ENCODE data around the gene IDH1.
"Not testable (repeated sequence)": the region's sequence is repeated elsewhere in the genome, so short reads cannot be mapped to it uniquely, and the experiment has no call there.

Gene IDH1

DNA sequence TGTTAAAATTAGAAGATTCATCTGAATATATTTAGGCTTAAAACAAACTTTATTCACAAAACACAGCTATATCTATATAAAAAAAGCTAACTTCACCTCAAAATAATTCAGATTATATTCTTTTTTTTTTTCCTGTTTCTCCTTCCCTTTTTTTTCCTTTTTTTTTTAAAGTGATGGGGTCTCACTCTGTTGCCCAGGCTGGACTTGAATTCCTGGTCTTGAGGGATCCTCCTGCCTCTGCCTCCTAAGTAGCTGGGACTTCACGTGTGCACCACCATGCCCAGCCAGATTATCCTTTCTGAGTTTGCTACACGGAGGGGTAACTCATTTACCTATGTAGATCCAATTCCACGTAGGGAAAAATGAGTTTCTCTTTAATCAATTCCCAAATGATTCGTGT lies 3.8 kb downstream of the IDH1 start:
- peaks cover 68% of the 10 kb centered on the region for H3K36me3 Mint-ChIP-seq (ENCODE audit: low read depth)
- no peaks in the 10 kb centered on the region for H3K9me3 Mint-ChIP-seq
- H3K27ac Mint-ChIP-seq = no peak overlapping the region

DNA sequence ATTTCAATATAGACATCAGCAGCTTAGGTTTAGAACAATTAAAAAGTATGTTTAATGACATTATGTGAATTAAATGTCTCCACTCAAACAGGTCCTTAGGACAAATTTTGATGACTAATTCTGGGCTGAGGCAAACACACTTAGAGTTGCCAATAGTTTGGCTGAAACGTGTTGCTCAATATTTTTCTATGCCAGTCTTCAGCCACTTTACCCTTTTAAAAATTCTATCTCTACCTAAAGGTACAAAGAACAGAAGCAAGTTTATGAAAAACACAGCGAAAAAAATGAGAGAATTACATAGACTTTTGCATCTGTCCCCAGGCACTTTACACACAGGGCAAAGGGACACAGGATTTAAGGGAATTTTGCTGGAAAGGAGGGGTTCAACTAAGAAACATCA lies 4.5 kb downstream of the IDH1 start:
- no peaks in the 10 kb centered on the region for H3K9me3 Mint-ChIP-seq
- H3K4me3 Mint-ChIP-seq = no peak overlapping the region
- H3K4me1 Mint-ChIP-seq (ENCODE audit: low read depth) = peaks cover 22% of the 10 kb centered on the region
- peaks cover 74% of the 10 kb centered on the region for H3K36me3 Mint-ChIP-seq (ENCODE audit: low read depth)
- no peak overlapping the region for H3K27ac Mint-ChIP-seq
- no peak for DNase-seq
- no peaks in the 10 kb centered on the region for H3K27me3 Mint-ChIP-seq

More for the DNA sequence above, 3.8 kb downstream of the IDH1 start:
- peaks cover 28% of the 10 kb centered on the region for H3K4me1 Mint-ChIP-seq (ENCODE audit: low read depth)
- no peaks in the 10 kb centered on the region for H3K27me3 Mint-ChIP-seq
- H3K4me3 Mint-ChIP-seq = no peak overlapping the region
- DNase-seq = no peak

DNA sequence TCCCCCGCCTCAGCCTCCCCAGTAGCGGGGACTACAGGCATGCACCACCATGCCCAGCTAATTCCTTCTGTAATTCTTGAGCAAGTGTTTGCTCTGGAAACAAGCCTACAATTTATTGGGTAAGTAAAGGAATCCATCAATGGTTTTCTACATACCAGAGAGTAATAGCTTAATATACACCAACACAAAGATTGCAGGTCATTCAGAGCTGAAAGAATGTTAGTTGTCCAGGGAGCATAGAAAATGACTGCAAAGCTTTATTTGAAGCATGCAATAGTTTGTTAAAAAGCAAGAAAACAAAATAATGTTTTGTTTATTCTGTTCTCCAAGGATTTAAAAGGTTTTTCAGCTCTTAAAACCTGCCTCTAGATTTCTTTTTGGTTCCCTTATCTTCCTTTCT lies 5.6 kb downstream of the IDH1 start:
- H3K36me3 Mint-ChIP-seq (ENCODE audit: low read depth) = peaks cover 71% of the 10 kb centered on the region
- H3K27ac Mint-ChIP-seq = no peak overlapping the region
- peaks cover 20% of the 10 kb centered on the region for H3K4me1 Mint-ChIP-seq (ENCODE audit: low read depth)
- H3K9me3 Mint-ChIP-seq = no peaks in the 10 kb centered on the region
- no peak for DNase-seq
- H3K4me3 Mint-ChIP-seq = no peak overlapping the region
- H3K27me3 Mint-ChIP-seq = no peaks in the 10 kb centered on the region

DNA sequence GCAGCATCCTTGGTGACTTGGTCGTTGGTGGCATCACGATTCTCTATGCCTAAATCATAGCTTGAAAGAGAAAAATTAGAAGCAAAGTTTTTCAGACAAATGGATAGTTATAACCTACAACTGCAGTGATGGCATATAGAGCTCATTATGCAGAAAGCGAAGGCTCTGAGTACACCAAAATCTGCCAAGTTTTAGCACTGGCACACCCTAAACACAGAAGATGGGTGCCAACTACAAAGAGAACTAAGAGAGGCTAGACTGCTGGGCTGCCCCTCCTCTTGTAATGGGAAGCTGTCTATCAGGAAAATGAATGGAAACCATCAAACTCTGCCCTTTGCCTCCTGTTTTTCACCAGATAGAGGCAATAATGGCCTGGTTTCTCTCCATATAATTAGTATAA lies 6.3 kb downstream of the IDH1 start:
- Mint-ChIP-seq H3K4me1 (ENCODE audit: low read depth) (peaks cover 16% of the 10 kb centered on the region), H3K27me3 (no peaks in the 10 kb centered on the region), H3K36me3 (ENCODE audit: low read depth) (peaks cover 75% of the 10 kb centered on the region), H3K27ac (no peak overlapping the region), H3K4me3 (no peak overlapping the region), H3K9me3 (no peaks in the 10 kb centered on the region)
- no peak for DNase-seq

DNA sequence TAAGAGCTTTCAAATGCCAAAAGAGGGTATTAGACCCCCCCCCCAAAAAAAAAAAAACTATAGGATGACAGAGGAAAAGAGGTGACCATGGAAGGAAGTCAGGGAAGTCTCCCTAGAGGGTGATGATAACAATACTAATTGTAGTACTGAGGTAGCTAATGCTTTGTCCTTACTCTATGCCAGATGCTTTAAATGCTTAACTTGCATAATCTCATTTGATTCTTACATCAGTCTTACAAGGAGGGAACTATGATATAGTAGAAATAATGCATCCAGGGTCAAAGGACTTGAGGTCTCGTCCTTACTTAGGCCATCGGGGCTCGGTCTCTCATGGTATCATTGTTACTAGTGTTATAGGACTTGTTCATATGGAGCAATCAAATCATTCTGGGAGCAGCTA lies 9.1 kb downstream of the IDH1 start:
- no peak overlapping the region for H3K4me3 Mint-ChIP-seq
- DNase-seq = no peak
- H3K27ac Mint-ChIP-seq = no peak overlapping the region
- H3K36me3 Mint-ChIP-seq (ENCODE audit: low read depth) = peaks cover 74% of the 10 kb centered on the region
- H3K27me3 Mint-ChIP-seq = no peaks in the 10 kb centered on the region
- H3K9me3 Mint-ChIP-seq = no peaks in the 10 kb centered on the region
- H3K4me1 Mint-ChIP-seq (ENCODE audit: low read depth) = peaks cover 4% of the 10 kb centered on the region

DNA sequence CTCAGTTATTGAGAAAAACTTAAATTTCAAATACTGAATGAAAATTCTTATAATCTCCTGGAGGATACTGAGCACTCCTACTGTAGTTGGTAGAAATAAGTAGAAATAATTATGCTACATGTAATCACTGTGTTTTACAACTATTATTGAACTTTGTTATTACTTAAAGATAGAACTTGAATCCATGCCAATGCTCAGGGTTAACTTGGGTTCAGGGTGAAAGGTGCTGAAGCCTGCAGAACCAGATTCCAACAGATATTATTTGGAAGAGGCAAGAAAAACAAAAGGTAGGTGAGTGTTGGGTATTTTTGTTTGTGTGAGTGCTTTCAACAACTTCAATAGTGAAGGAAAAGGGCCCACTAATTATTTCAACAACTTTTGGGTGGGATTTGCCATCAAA lies 10.4 kb downstream of the IDH1 start:
- no peaks in the 10 kb centered on the region for H3K4me1 Mint-ChIP-seq (ENCODE audit: low read depth)
- H3K27me3 Mint-ChIP-seq = no peaks in the 10 kb centered on the region
- no peak overlapping the region for H3K27ac Mint-ChIP-seq
- no peaks in the 10 kb centered on the region for H3K9me3 Mint-ChIP-seq
- no peak overlapping the region for H3K4me3 Mint-ChIP-seq
- DNase-seq = no peak
- H3K36me3 Mint-ChIP-seq (ENCODE audit: low read depth) = peaks cover 71% of the 10 kb centered on the region

DNA sequence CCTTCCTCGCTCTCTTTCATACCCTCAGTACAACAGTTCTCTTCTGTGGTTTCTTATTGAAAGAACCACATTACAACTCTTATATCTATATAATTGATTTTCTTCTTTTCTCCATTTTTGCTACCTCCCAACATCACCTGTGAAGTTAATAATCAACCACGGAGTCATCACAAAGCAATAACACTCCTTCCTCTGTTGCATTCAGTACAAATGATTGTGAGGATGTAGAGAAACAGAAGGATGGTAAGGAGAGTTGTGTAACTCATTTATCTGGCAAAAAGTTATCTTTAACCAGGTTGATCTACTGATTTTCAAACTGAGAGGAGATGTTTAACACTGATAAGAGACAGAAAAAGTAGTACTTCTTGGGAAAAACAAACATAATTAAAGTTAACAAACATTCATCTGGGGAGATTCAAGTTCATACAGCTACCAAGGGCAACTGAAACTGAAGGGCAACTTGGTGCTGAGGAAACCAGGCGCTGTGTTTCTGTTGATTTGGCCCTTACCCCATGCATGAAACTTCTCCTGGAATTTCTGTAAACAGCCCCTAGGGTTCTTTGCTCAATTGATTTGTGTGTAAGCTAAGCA lies 14.2 kb downstream of the IDH1 start:
- Mint-ChIP-seq H3K4me1 (ENCODE audit: low read depth) (no peaks in the 10 kb centered on the region), H3K36me3 (ENCODE audit: low read depth) (peaks cover 72% of the 10 kb centered on the region), H3K27me3 (no peaks in the 10 kb centered on the region), H3K27ac (no peak overlapping the region), H3K4me3 (no peak overlapping the region), H3K9me3 (no peaks in the 10 kb centered on the region)
- DNase-seq = no peak

DNA sequence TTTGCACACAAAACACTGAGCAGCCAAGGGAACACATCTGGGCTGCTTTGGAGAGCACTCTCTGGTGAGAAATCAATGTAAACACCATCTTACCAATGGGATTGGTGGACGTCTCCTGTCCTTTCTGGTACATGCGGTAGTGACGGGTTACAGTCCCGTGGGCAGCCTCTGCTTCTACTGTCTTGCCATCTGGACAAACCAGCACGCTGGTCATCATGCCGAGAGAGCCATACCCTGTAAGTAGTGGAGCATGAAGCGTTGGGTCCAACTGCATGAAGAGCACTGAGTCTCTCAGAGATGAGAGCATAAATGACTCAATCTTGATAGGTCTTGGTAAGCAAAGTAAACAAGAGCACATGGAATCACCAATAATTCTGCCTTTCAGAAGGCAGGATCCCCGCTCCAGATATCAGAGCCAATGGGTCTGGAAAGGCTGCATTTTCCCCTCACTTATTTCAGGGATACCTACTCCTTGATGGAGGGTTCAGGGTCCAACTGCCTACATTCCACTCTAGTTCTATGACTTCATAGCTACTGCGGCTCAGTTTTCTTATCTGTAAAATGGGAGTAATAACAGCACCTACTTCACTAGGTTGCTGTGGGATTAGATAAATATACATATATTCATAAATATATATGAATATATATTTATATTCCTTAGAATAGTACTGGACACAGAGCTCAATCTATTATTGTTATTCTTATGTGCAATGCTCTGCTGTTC lies 14.9 kb downstream of the IDH1 start:
- Mint-ChIP-seq H3K4me1 (ENCODE audit: low read depth) (no peaks in the 10 kb centered on the region), H3K36me3 (ENCODE audit: low read depth) (peaks cover 76% of the 10 kb centered on the region), H3K27me3 (no peaks in the 10 kb centered on the region), H3K27ac (no peak overlapping the region), H3K4me3 (no peak overlapping the region), H3K9me3 (no peaks in the 10 kb centered on the region)
- DNase-seq = no peak

DNA sequence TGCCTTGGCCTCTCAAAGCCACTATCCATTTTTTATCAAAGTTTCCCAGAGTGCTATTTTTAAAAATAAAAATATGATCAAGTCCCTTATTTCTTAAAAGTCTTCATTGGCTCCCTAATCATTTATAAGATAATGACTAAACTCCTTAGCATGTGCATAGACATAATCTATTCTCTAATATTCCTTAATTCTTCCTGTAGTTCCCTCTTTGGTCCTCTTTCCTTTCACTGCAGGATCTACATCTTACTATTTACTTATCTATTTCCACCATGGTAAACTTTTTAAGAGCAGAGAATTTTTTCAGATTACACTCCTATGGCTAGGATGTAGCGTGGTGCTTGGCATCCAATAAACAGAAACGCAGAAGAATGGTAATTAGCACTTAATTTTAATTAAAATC lies 19.0 kb downstream of the IDH1 start:
- peaks cover 53% of the 10 kb centered on the region for H3K36me3 Mint-ChIP-seq (ENCODE audit: low read depth)
- no peaks in the 10 kb centered on the region for H3K27me3 Mint-ChIP-seq
- H3K4me3 Mint-ChIP-seq = no peak overlapping the region
- no peak for DNase-seq
- peaks cover 8% of the 10 kb centered on the region for H3K9me3 Mint-ChIP-seq
- no peaks in the 10 kb centered on the region for H3K4me1 Mint-ChIP-seq (ENCODE audit: low read depth)
- H3K27ac Mint-ChIP-seq = no peak overlapping the region

DNA sequence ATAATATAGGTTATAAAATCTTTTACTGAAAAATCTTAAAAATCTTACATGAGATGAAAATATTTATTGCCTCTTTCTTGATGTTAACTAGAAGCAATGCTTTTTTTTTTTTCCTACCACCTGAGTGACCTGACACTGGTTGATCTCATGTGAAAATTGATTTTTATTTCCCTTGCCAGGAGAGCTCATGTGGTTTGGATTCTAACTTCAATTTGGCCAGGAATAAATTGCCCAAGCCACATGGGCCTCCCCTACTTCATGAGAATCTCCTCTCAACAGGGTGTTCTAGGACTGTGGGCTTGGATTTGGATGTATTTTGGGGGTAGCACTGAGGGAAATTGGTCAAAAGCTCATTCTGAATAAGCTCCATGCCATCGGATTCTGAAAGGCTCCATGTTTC lies 20.1 kb downstream of the IDH1 start:
- Mint-ChIP-seq H3K4me1 (ENCODE audit: low read depth) (no peaks in the 10 kb centered on the region), H3K27me3 (no peaks in the 10 kb centered on the region), H3K36me3 (ENCODE audit: low read depth) (peaks cover 46% of the 10 kb centered on the region), H3K9me3 (peaks cover 8% of the 10 kb centered on the region), H3K4me3 (no peak overlapping the region), H3K27ac (no peak overlapping the region)
- DNase-seq = no peak

DNA sequence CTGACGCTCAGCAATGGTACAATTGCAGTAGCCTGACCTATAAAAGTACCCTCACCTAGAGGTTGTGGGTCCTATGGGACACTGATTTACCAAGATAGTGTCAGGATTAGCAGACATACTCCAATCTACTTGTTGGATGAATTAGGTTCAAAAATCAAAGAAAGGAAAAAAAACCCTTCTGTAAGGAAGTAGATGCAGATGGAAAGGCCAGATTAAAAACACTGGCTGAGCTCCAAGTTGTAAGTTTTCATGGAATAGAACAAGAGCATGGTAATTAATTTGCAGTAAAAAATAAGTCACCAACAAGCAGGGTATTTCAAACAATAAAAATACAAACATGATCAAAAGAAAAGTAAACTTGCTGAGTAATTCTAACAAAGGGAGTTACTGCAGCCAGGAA lies 26.4 kb downstream of the IDH1 start:
- no peak overlapping the region for H3K4me3 Mint-ChIP-seq

DNA sequence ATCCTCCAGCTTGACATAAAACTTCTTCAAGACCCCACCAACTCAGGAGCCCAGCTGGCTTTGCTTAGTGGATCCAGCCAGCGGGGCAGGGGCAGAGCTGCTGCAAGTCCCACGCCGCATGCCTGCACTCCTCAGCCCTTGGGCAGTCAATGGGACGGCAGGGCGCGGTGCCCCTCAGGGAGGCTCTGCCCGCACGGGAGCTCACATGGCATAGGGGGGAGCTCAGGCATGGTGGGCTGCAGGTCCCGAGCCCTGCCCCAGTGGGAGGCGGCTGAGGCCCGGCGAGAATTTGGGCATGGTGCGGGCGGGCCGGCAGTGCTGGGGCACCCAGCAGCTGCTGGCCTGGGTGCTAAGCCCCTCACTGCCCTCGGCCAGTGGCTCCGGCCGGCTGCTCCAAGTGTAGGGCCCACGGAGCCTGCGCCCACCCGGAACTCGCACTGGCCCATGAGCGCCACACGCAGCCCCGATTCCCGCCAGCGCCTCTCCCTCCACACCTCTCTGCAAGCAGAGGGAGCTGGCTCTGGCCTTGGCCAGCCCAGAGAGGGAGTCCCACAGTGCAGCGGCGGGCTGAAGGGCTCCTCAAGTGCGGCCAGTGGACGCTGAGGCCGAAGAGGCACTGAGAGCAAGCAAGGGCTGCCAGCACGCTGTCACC lies 27.2 kb downstream of the IDH1 start:
- H3K4me3 Mint-ChIP-seq = no peak overlapping the region

More for the DNA sequence above, 26.4 kb downstream of the IDH1 start:
- Mint-ChIP-seq H3K9me3 (peaks cover 8% of the 10 kb centered on the region), H3K4me1 (ENCODE audit: low read depth) (no peaks in the 10 kb centered on the region), H3K27me3 (no peaks in the 10 kb centered on the region), H3K27ac (no peak overlapping the region), H3K36me3 (ENCODE audit: low read depth) (no peaks in the 10 kb centered on the region)
- no peak for DNase-seq

DNA sequence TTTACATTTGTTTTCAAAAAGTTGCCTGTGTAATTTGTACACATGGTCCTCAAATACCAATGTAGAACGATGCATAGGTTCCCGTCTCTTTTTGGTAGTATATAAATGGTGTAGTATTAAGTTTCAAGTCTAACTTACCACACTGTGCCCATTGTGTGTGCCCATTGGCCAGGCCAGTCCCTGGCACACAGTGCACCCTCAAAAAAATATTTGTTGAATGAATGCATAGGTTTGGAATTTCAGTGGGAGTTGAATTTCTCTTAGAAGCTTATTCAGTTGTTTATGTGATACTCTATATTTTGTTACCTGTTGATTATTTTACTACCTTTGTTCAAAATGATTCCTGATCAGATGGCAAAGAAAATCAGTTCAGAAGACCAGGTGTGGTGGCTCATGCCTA lies 30.1 kb downstream of the IDH1 start:
- Mint-ChIP-seq H3K4me1 (ENCODE audit: low read depth) (no peaks in the 10 kb centered on the region), H3K9me3 (no peaks in the 10 kb centered on the region), H3K27me3 (no peaks in the 10 kb centered on the region), H3K27ac (no peak overlapping the region), H3K36me3 (ENCODE audit: low read depth) (no peaks in the 10 kb centered on the region), H3K4me3 (no peak overlapping the region)
- DNase-seq = no peak

More for the DNA sequence above, 27.2 kb downstream of the IDH1 start:
- H3K27me3 Mint-ChIP-seq = no peaks in the 10 kb centered on the region
- H3K36me3 Mint-ChIP-seq (ENCODE audit: low read depth) = no peaks in the 10 kb centered on the region
- H3K9me3 Mint-ChIP-seq = peaks cover 8% of the 10 kb centered on the region
- no peak overlapping the region for H3K27ac Mint-ChIP-seq
- DNase-seq = no peak
- H3K4me1 Mint-ChIP-seq (ENCODE audit: low read depth) = no peaks in the 10 kb centered on the region

DNA sequence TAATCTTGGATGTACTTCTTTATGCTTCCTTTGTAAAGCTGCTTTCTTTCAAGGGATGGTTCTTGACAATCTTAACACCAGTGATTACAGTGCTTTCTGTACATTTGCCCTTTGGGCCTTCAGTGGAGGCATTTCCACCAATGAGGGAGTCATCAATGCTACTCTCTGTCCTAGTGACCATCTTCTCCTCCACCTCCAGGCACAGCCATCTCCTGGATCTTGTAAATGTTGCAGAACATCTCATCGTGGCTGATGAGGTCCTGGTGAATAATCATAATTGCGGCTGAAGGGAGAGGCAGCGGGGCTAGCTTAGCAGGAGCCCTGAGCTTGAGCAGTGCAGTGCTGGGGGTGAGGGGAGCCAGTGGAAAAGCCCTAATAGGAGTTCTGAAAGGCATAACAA lies 32.5 kb downstream of the IDH1 start:
- Mint-ChIP-seq H3K27me3 (no peaks in the 10 kb centered on the region), H3K4me3 (no peak overlapping the region), H3K27ac (no peak overlapping the region), H3K9me3 (no peaks in the 10 kb centered on the region), H3K4me1 (ENCODE audit: low read depth) (no peaks in the 10 kb centered on the region), H3K36me3 (ENCODE audit: low read depth) (no peaks in the 10 kb centered on the region)
- no peak for DNase-seq

DNA sequence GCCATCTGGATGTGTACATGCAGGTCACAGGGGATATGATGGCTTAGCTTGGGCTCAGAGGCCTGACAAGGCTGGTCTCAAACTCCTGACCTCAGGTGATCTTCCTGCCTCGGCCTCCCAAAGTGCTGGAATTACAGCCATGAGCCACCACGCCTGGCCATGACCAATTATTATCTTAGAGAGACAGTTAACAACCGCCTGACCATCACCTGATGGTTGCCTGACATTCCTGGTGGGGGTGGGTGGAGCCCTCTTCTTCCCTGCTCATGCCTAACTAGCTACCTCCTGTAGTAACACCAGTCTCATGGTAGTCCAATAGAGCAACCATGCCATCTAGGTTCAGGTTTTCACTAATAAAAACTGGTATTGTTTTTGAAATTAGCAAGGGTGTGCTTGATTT lies 33.0 kb downstream of the IDH1 start:
- not testable (repeated sequence) for H3K27ac Mint-ChIP-seq; H3K36me3 Mint-ChIP-seq (ENCODE audit: low read depth); H3K9me3 Mint-ChIP-seq; H3K4me1 Mint-ChIP-seq (ENCODE audit: low read depth); DNase-seq; H3K4me3 Mint-ChIP-seq; H3K27me3 Mint-ChIP-seq

Measured in activated T-cell treated with anti-CD3 and anti-CD28 coated beads, Interleukin-2, amount 50 U/mL, for 24 hours (primary cell).